Measurements from ENCODE around the gene SERPINB6. TPM values are rescaled to one million over a fixed set of nuclear protein-coding genes. Genes with fewer than 3 reads are reported as not detected.
A peak's percentile ranks its signal among the peaks of the same experiment; 100 is the strongest.

The SERPINB6 gene
- total RNA-seq, 2 experiments from 2014 or later = 36.2 to 41.3 TPM

- DNase-seq = no peak
- H3K36me3 Mint-ChIP-seq (ENCODE audit: low read depth) = no peaks in the 10 kb centered on the region
These were observed 3.4 kb downstream of the SERPINB6 start for GRCh38 chr6:2967936-2968335.

GRCh38 chr6:2966347-2966746 lies 5.0 kb downstream of the SERPINB6 start:
- peaks cover 13% of the 10 kb centered on the region for H3K27me3 Mint-ChIP-seq
- ATAC-seq (no peak), DNase-seq (no peak)
- H3K36me3 Mint-ChIP-seq (ENCODE audit: low read depth) = no peaks in the 10 kb centered on the region
- CTCF ChIA-PET = interaction anchor here (0.8 to 2.0 kb wide), 3 partner anchors 14 to 285 kb away, joined by 4 to 11 read pairs (median 4); no protein-coding TSS in a partner anchor
- no peaks in the 10 kb centered on the region for H3K9me3 Mint-ChIP-seq (ENCODE audit: low read depth)
- intact Hi-C loops (cut with DNase I, micrococcal nuclease) = no loop called here
- POLR2A ChIA-PET = no interaction called here
- no peak overlapping the region for H3K4me3 Mint-ChIP-seq
- peaks cover 15% of the 10 kb centered on the region for H3K4me1 Mint-ChIP-seq
- H3K27ac Mint-ChIP-seq = no peak overlapping the region

More at GRCh38 chr6:2967936-2968335, 3.4 kb downstream of the SERPINB6 start:
- peaks cover 24% of the 10 kb centered on the region for H3K27me3 Mint-ChIP-seq
- ChIA-PET CTCF (interaction anchor here (0.6 kb wide), 1 partner anchor 199 kb away, joined by 3 read pairs; no protein-coding TSS in a partner anchor), POLR2A (no interaction called here)
- no peak overlapping the region for H3K27ac Mint-ChIP-seq
- H3K9me3 Mint-ChIP-seq (ENCODE audit: low read depth) = no peaks in the 10 kb centered on the region
- intact Hi-C loops (cut with DNase I, micrococcal nuclease) = no loop called here
- ATAC-seq = no peak
- no peak overlapping the region for H3K4me3 Mint-ChIP-seq
- H3K4me1 Mint-ChIP-seq = peaks cover 28% of the 10 kb centered on the region

- Mint-ChIP-seq H3K9me3 (ENCODE audit: low read depth) (no peaks in the 10 kb centered on the region), H3K27ac (no peak overlapping the region), H3K4me1 (peaks cover 9% of the 10 kb centered on the region), H3K4me3 (no peak overlapping the region), H3K27me3 (peaks cover 9% of the 10 kb centered on the region), H3K36me3 (ENCODE audit: low read depth) (no peaks in the 10 kb centered on the region)
- ATAC-seq = no peak
- no peak for DNase-seq
- ChIA-PET POLR2A (no interaction called here), CTCF (interaction anchor here (1.0 to 2.0 kb wide), 3 partner anchors 11 to 119 kb away, joined by 3 to 11 read pairs (median 4); no protein-coding TSS in a partner anchor)
- intact Hi-C loops (cut with DNase I, micrococcal nuclease) = no loop called here
These were observed 6.4 kb downstream of the SERPINB6 start for GRCh38 chr6:2964793-2965505.

- ATAC-seq (no peak), DNase-seq (no peak)
- Mint-ChIP-seq H3K4me1 (peaks cover 6% of the 10 kb centered on the region), H3K9me3 (ENCODE audit: low read depth) (no peaks in the 10 kb centered on the region), H3K4me3 (no peak overlapping the region), H3K36me3 (ENCODE audit: low read depth) (no peaks in the 10 kb centered on the region), H3K27ac (no peak overlapping the region), H3K27me3 (peaks cover 5% of the 10 kb centered on the region)
- intact Hi-C loops (cut with DNase I, micrococcal nuclease) = no loop called here
- CTCF ChIA-PET = interaction anchor here (1.0 kb wide), 1 partner anchor 20 kb away, joined by 3 read pairs; no protein-coding TSS in a partner anchor
- POLR2A ChIA-PET = no interaction called here
These were observed 7.6 kb downstream of the SERPINB6 start for GRCh38 chr6:2963756-2964155.

- POLR2A ChIA-PET = no interaction called here
These were observed 8.7 kb downstream of the SERPINB6 start for GRCh38 chr6:2962636-2963035.

GRCh38 chr6:2962004-2962403 lies 9.4 kb downstream of the SERPINB6 start:
- H3K36me3 Mint-ChIP-seq (ENCODE audit: low read depth) = no peaks in the 10 kb centered on the region
- ATAC-seq (no peak), DNase-seq (no peak)
- H3K9me3 Mint-ChIP-seq (ENCODE audit: low read depth) = no peaks in the 10 kb centered on the region
- H3K27ac Mint-ChIP-seq = no peak overlapping the region
- peaks cover 6% of the 10 kb centered on the region for H3K4me1 Mint-ChIP-seq
- ChIA-PET POLR2A (no interaction called here), CTCF (interaction anchor here (0.7 to 1.6 kb wide), 2 partner anchors 10 to 35 kb away, joined by 3 to 5 read pairs; no protein-coding TSS in a partner anchor)
- intact Hi-C loops (cut with DNase I, micrococcal nuclease) = no loop called here
- H3K27me3 Mint-ChIP-seq = no peaks in the 10 kb centered on the region
- H3K4me3 Mint-ChIP-seq = no peak overlapping the region

More at GRCh38 chr6:2962636-2963035, 8.7 kb downstream of the SERPINB6 start:
- CTCF ChIA-PET = interaction anchor here (1.0 to 1.6 kb wide), 2 partner anchors 8 to 11 kb away, joined by 4 to 5 read pairs; no protein-coding TSS in a partner anchor
- Mint-ChIP-seq H3K4me3 (no peak overlapping the region), H3K36me3 (ENCODE audit: low read depth) (no peaks in the 10 kb centered on the region), H3K27ac (no peak overlapping the region), H3K27me3 (no peaks in the 10 kb centered on the region), H3K4me1 (peaks cover 10% of the 10 kb centered on the region), H3K9me3 (ENCODE audit: low read depth) (no peaks in the 10 kb centered on the region)
- intact Hi-C loops (cut with DNase I, micrococcal nuclease) = no loop called here
- DNase-seq = no peak
- ATAC-seq = no peak

GRCh38 chr6:2961506-2961905 lies 9.9 kb downstream of the SERPINB6 start:
- Mint-ChIP-seq H3K9me3 (ENCODE audit: low read depth) (no peaks in the 10 kb centered on the region), H3K27me3 (no peaks in the 10 kb centered on the region), H3K4me1 (peaks cover 4% of the 10 kb centered on the region), H3K27ac (no peak overlapping the region), H3K4me3 (no peak overlapping the region), H3K36me3 (ENCODE audit: low read depth) (no peaks in the 10 kb centered on the region)
- CTCF ChIA-PET = interaction anchor here (0.7 to 1.5 kb wide), 3 partner anchors 9 to 115 kb away, joined by 3 to 5 read pairs (median 5); no protein-coding TSS in a partner anchor
- intact Hi-C loops (cut with DNase I, micrococcal nuclease) = no loop called here
- no peak for ATAC-seq
- POLR2A ChIA-PET = no interaction called here
- no peak for DNase-seq

- no peaks in the 10 kb centered on the region for H3K27me3 Mint-ChIP-seq
- POLR2A ChIA-PET = no interaction called here
These were observed 10.4 kb downstream of the SERPINB6 start for GRCh38 chr6:2960935-2961334.

GRCh38 chr6:2959909-2960719 lies 11.3 kb downstream of the SERPINB6 start:
- Mint-ChIP-seq H3K27ac (no peak overlapping the region), H3K36me3 (ENCODE audit: low read depth) (no peaks in the 10 kb centered on the region), H3K9me3 (ENCODE audit: low read depth) (no peaks in the 10 kb centered on the region), H3K4me1 (peaks cover 4% of the 10 kb centered on the region), H3K27me3 (no peaks in the 10 kb centered on the region), H3K4me3 (no peak overlapping the region)
- ATAC-seq (no peak), DNase-seq (no peak)
- POLR2A ChIA-PET = no interaction called here
- CTCF ChIA-PET = interaction anchor here (0.6 to 1.5 kb wide), 5 partner anchors 8 to 1028 kb away, joined by 3 to 5 read pairs (median 3); no protein-coding TSS in a partner anchor
- intact Hi-C loops (cut with DNase I, micrococcal nuclease) = no loop called here

More at GRCh38 chr6:2960935-2961334, 10.4 kb downstream of the SERPINB6 start:
- H3K9me3 Mint-ChIP-seq (ENCODE audit: low read depth) = no peaks in the 10 kb centered on the region
- H3K36me3 Mint-ChIP-seq (ENCODE audit: low read depth) = no peaks in the 10 kb centered on the region
- CTCF ChIA-PET = interaction anchor here (0.6 to 1.5 kb wide), 4 partner anchors 9 to 1029 kb away, joined by 3 to 5 read pairs (median 4); no protein-coding TSS in a partner anchor
- no peak for DNase-seq
- peaks cover 4% of the 10 kb centered on the region for H3K4me1 Mint-ChIP-seq
- no peak for ATAC-seq
- intact Hi-C loops (cut with DNase I, micrococcal nuclease) = no loop called here
- no peak overlapping the region for H3K27ac Mint-ChIP-seq
- no peak overlapping the region for H3K4me3 Mint-ChIP-seq

GRCh38 chr6:2958776-2959175 lies 12.6 kb downstream of the SERPINB6 start:
- ChIA-PET POLR2A (interaction anchor here (0.6 kb wide), 1 partner anchor 61 kb away, joined by 3 read pairs; no protein-coding TSS in a partner anchor), CTCF (interaction anchor here (1.2 kb wide), 1 partner anchor 15 kb away, joined by 4 read pairs; no protein-coding TSS in a partner anchor)
- DNase-seq (no peak), ATAC-seq (no peak)
- intact Hi-C loops (cut with DNase I, micrococcal nuclease) = no loop called here
- Mint-ChIP-seq H3K27me3 (no peaks in the 10 kb centered on the region), H3K27ac (no peak overlapping the region), H3K4me1 (peaks cover 4% of the 10 kb centered on the region), H3K9me3 (ENCODE audit: low read depth) (no peaks in the 10 kb centered on the region), H3K36me3 (ENCODE audit: low read depth) (peaks cover 1% of the 10 kb centered on the region), H3K4me3 (no peak overlapping the region)

- no peaks in the 10 kb centered on the region for H3K9me3 Mint-ChIP-seq (ENCODE audit: low read depth)
- no peak for ATAC-seq
- no peak overlapping the region for H3K27ac Mint-ChIP-seq
- CTCF ChIA-PET = interaction anchor here (1.2 kb wide), 1 partner anchor 15 kb away, joined by 4 read pairs; no protein-coding TSS in a partner anchor
- no peak overlapping the region for H3K4me3 Mint-ChIP-seq
- H3K27me3 Mint-ChIP-seq = no peaks in the 10 kb centered on the region
- POLR2A ChIA-PET = no interaction called here
- intact Hi-C loops (cut with DNase I, micrococcal nuclease) = no loop called here
- peaks cover 4% of the 10 kb centered on the region for H3K4me1 Mint-ChIP-seq
- H3K36me3 Mint-ChIP-seq (ENCODE audit: low read depth) = peaks cover 1% of the 10 kb centered on the region
- DNase-seq = peak; percentile 20
These were observed 13.0 kb downstream of the SERPINB6 start for GRCh38 chr6:2958331-2958711.
